Measurements from ENCODE around the gene SAMD4B. TPM values are rescaled to one million over a fixed set of nuclear protein-coding genes. Genes with fewer than 3 reads are reported as not detected.

The SAMD4B gene
- total and polyA plus RNA-seq, 2 of the 8 experiments (the other 6 are each of a cell fraction or from before 2014, with no cell fraction given): 137 to 158 TPM

DNA sequence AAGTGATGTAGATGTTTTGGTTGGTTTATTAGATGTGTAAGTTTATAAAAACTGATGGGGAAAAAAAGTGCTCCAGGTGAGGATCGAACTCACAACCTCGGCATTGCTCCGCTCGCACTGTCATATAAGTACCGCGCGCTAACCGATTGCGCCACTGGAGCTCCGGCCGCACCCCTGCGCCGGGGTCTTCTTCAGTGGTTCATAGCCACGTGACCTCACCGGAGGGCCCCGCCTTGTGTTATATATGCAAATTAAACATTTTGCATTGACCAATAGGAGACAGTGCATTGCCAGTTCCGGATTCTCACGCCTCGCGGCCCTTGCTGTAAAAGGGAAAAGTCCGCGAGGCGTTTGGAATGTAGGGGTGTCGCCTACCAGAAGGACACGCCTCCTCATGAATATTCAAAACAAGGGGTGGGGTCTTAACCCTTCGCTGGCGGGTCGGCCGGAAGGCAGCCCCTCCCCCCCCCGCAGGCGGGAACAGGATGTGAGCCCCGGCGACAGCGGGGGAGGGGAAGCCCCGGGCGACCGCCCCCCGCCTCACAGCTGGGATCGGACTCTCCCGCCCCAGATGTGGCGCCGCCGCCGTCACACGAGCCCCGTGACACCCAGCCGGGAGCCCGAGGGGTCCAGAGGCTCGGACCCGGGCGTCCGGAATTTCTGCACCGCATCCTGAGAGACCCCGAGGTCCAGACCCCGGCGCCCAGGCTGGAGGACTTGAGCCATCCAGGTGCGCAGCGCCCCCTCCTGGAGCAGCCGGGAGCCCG, 70.1 kb downstream of the SAMD4B start, which contains the start of gene PLEKHG2 (continued):
- TF ChIP-seq, protein P1, sequence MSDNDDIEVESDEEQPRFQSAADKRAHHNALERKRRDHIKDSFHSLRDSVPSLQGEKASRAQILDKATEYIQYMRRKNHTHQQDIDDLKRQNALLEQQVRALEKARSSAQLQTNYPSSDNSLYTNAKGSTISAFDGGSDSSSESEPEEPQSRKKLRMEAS (IDR thresholded peaks at IDR 0.05): peak; percentile 63
- TF ChIP-seq GTF2F1 (IDR thresholded peaks at IDR 0.05; ENCODE audit: borderline replicate concordance, low read depth, low read length): peak; percentile 28; the same call in 1 of the 2 replicates
- TF ChIP-seq FOSL1 (IDR thresholded peaks at IDR 0.05; ENCODE audit: insufficient read depth, low read depth, low read length): 0 out of 2 replicates have a peak, but pooled peaks have one; percentile 11
- TF ChIP-seq SIRT6 (IDR thresholded peaks at IDR 0.05; ENCODE audit: low read length): no peak
- TF ChIP-seq, protein P2, sequence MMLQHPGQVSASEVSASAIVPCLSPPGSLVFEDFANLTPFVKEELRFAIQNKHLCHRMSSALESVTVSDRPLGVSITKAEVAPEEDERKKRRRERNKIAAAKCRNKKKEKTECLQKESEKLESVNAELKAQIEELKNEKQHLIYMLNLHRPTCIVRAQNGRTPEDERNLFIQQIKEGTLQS (IDR thresholded peaks at IDR 0.05; ENCODE audit: insufficient read depth, low read depth, low read length): no peak; the same call in 1 of the 2 replicates
- peak; percentile 46 for TF ChIP-seq TAF7 (optimal IDR thresholded peaks at IDR 0.05; ENCODE audit: borderline replicate concordance, low read depth, low read length)
- TF ChIP-seq, protein P3, sequence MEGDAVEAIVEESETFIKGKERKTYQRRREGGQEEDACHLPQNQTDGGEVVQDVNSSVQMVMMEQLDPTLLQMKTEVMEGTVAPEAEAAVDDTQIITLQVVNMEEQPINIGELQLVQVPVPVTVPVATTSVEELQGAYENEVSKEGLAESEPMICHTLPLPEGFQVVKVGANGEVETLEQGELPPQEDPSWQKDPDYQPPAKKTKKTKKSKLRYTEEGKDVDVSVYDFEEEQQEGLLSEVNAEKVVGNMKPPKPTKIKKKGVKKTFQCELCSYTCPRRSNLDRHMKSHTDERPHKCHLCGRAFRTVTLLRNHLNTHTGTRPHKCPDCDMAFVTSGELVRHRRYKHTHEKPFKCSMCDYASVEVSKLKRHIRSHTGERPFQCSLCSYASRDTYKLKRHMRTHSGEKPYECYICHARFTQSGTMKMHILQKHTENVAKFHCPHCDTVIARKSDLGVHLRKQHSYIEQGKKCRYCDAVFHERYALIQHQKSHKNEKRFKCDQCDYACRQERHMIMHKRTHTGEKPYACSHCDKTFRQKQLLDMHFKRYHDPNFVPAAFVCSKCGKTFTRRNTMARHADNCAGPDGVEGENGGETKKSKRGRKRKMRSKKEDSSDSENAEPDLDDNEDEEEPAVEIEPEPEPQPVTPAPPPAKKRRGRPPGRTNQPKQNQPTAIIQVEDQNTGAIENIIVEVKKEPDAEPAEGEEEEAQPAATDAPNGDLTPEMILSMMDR (IDR thresholded peaks at IDR 0.05; ENCODE audit: control extremely low read depth in 1 of 3, insufficient read depth in 1 of 3, low read depth in 1 of 3, low read length in 3 of 3): peak; percentile 76 to 85 (median 81)
- no peak for TF ChIP-seq GABPA (IDR thresholded peaks at IDR 0.05; ENCODE audit: borderline replicate concordance, insufficient read depth, low read length)

Data from H1 (cell line).